HG03342 (cell line): ENCODE measurements around the gene PIWIL4.
A peak's percentile ranks its signal among the peaks of the same experiment; 100 is the strongest.
"Not testable (repeated sequence)": the region's sequence is repeated elsewhere in the genome, so short reads cannot be mapped to it uniquely, and the experiment has no call there.

ENCODE experiments used
- ATAC-seq: cut with Tn5 transposase; IDR thresholded peaks from one replicate; pipeline ENCODE4 v1.9.1; 2021; ENCODE audit warnings: mild to moderate bottlenecking, moderate library complexity; ENCODE audit not compliant: unreplicated experiment

The PIWIL4 gene

GRCh38 chr11:94583866-94584500 is 16.8 kb downstream of the PIWIL4 start:
- ATAC-seq, result peak; percentile 54

- ATAC-seq, result no peak
Observed at GRCh38 chr11:94584978-94585377, 17.8 kb downstream of the PIWIL4 start.

GRCh38 chr11:94585399-94585798 is 18.2 kb downstream of the PIWIL4 start:
- no peak for ATAC-seq

GRCh38 chr11:94586546-94586945 is 19.4 kb downstream of the PIWIL4 start:
- no peak for ATAC-seq

GRCh38 chr11:94586978-94587377 is 19.8 kb downstream of the PIWIL4 start:
- no peak for ATAC-seq

GRCh38 chr11:94588366-94588942 is 21.3 kb downstream of the PIWIL4 start:
- no peak for ATAC-seq

GRCh38 chr11:94590352-94591041 is 23.3 kb downstream of the PIWIL4 start:
- ATAC-seq, result no peak

GRCh38 chr11:94593030-94593429 is 25.9 kb downstream of the PIWIL4 start:
- ATAC-seq, result peak; percentile 89

GRCh38 chr11:94595076-94595475 is 27.9 kb downstream of the PIWIL4 start:
- ATAC-seq, result peak; percentile 36

- no peak for ATAC-seq
Observed at GRCh38 chr11:94597896-94598295, 30.7 kb downstream of the PIWIL4 start.

- no peak for ATAC-seq
Observed at GRCh38 chr11:94599510-94599909, 32.3 kb downstream of the PIWIL4 start.

- ATAC-seq, result peak; percentile 90
Observed at GRCh38 chr11:94602430-94603372, 35.5 kb downstream of the PIWIL4 start.

- ATAC-seq, result no peak
Observed at GRCh38 chr11:94603587-94603986, 36.4 kb downstream of the PIWIL4 start.

- ATAC-seq, result no peak
Observed at GRCh38 chr11:94604482-94604881, 37.3 kb downstream of the PIWIL4 start.

- no peak for ATAC-seq
Observed at GRCh38 chr11:94613120-94613519, 46.0 kb downstream of the PIWIL4 start.

GRCh38 chr11:94623120-94623735 is 56.1 kb downstream of the PIWIL4 start:
- ATAC-seq, result peak; percentile 88

- not testable (repeated sequence) for ATAC-seq
Observed at GRCh38 chr11:94625422-94625821, 58.3 kb downstream of the PIWIL4 start.

- ATAC-seq, result not testable (repeated sequence)
Observed at GRCh38 chr11:94627003-94627560, 59.9 kb downstream of the PIWIL4 start.

GRCh38 chr11:94629741-94630140 is 62.6 kb downstream of the PIWIL4 start:
- no peak for ATAC-seq

GRCh38 chr11:94630221-94630620 is 63.1 kb downstream of the PIWIL4 start:
- no peak for ATAC-seq
